GM19099 (cell line): ENCODE measurements around the gene TGFB1I1.

ENCODE experiments used
- POLR2A ChIP-seq: IDR thresholded peaks from 3 replicates; pipeline ENCODE4 v1.6.1; 2011; ENCODE audit warnings: low read depth; ENCODE audit not compliant: insufficient read length; ENCODE audit errors: extremely low read depth

TGFB1I1 gene

GRCh38 chr16:31517800-31518402 lies 45.9 kb downstream of the TGFB1I1 start:
- no peak for TF ChIP-seq POLR2A

- TF ChIP-seq POLR2A: no peak
Observed at GRCh38 chr16:31519759-31520431, 47.9 kb downstream of the TGFB1I1 start.

- TF ChIP-seq POLR2A: no peak
Observed at GRCh38 chr16:31521368-31521767, 49.4 kb downstream of the TGFB1I1 start.

GRCh38 chr16:31522071-31522470 lies 50.1 kb downstream of the TGFB1I1 start:
- no peak for TF ChIP-seq POLR2A

GRCh38 chr16:31525113-31525512 lies 53.2 kb downstream of the TGFB1I1 start:
- no peak for TF ChIP-seq POLR2A
